Stimulated activated CD8-positive, alpha-beta memory T cell treated with anti-CD3 and anti-CD28 coated beads, Interleukin-4, amount 100 ng/mL, for 48 hours (primary cell): ENCODE results near the gene ZCCHC14.
"Not testable (repeated sequence)": the region's sequence is repeated elsewhere in the genome, so short reads cannot be mapped to it uniquely, and the experiment has no call there.

ENCODE experiments used
- DNase-seq: peaks from one replicate; pipeline ENCODE4 v3.0.0-alpha.2; 2020

The ZCCHC14 gene

GRCh38 chr16:87495578-87496446 is 3.0 kb upstream of the ZCCHC14 start:
- DNase-seq, result no peak

GRCh38 chr16:87493608-87494280 is 920 bp upstream of the ZCCHC14 start:
- no peak for DNase-seq

GRCh38 chr16:87492291-87492630 is 563 bp downstream of the ZCCHC14 start:
- DNase-seq, result no peak

- DNase-seq, result peak; percentile 45
Observed at GRCh38 chr16:87491522-87492290, 1.1 kb downstream of the ZCCHC14 start.

GRCh38 chr16:87490799-87491521 is 1.9 kb downstream of the ZCCHC14 start:
- peak; percentile 78 for DNase-seq

GRCh38 chr16:87490096-87490798 is 2.6 kb downstream of the ZCCHC14 start:
- DNase-seq, result peak; percentile 36

GRCh38 chr16:87489434-87490045 is 3.3 kb downstream of the ZCCHC14 start:
- DNase-seq, result no peak

- not testable (repeated sequence) for DNase-seq
Observed at GRCh38 chr16:87488960-87489359, 3.9 kb downstream of the ZCCHC14 start.

GRCh38 chr16:87487361-87487924 is 5.4 kb downstream of the ZCCHC14 start:
- DNase-seq, result peak; percentile 32

GRCh38 chr16:87486713-87487247 is 6.0 kb downstream of the ZCCHC14 start:
- DNase-seq, result no peak

GRCh38 chr16:87486282-87486681 is 6.5 kb downstream of the ZCCHC14 start:
- no peak for DNase-seq

- DNase-seq, result not testable (repeated sequence)
Observed at GRCh38 chr16:87485792-87486191, 7.0 kb downstream of the ZCCHC14 start.

GRCh38 chr16:87484487-87485331 is 8.1 kb downstream of the ZCCHC14 start:
- DNase-seq, result no peak

- no peak for DNase-seq
Observed at GRCh38 chr16:87483481-87483880, 9.3 kb downstream of the ZCCHC14 start.

- DNase-seq, result not testable (repeated sequence)
Observed at GRCh38 chr16:87482670-87483069, 10.2 kb downstream of the ZCCHC14 start.

GRCh38 chr16:87482266-87482665 is 10.6 kb downstream of the ZCCHC14 start:
- no peak for DNase-seq

- not testable (repeated sequence) for DNase-seq
Observed at GRCh38 chr16:87481711-87482110, 11.1 kb downstream of the ZCCHC14 start.

GRCh38 chr16:87477209-87477981 is 15.4 kb downstream of the ZCCHC14 start:
- DNase-seq, result not testable (repeated sequence)

GRCh38 chr16:87474566-87474996 is 18.2 kb downstream of the ZCCHC14 start:
- no peak for DNase-seq
